NB4 (cell line): Measurements from ENCODE around the gene SGMS1.

ENCODE experiments used
- MYC ChIP-seq: IDR thresholded peaks from 2 replicates; pipeline ENCODE4 v1.6.1; 2011; ENCODE audit warnings: low read depth, low read length
- POLR2A ChIP-seq: IDR thresholded peaks from 2 replicates; pipeline ENCODE4 v1.6.1; 2011; ENCODE audit warnings: mild to moderate bottlenecking; ENCODE audit not compliant: insufficient read length; ENCODE audit errors: extremely low read depth
- TF ChIP-seq, protein P1 (sequence below): IDR thresholded peaks from one replicate; pipeline ENCODE4 v1.5.1; 2012; ENCODE audit warnings: low read depth, low read length
- TF ChIP-seq, protein P2 (sequence below): IDR thresholded peaks from 2 replicates; pipeline ENCODE4 v1.6.1; 2011; ENCODE audit warnings: low read depth, low read length

DNA sequence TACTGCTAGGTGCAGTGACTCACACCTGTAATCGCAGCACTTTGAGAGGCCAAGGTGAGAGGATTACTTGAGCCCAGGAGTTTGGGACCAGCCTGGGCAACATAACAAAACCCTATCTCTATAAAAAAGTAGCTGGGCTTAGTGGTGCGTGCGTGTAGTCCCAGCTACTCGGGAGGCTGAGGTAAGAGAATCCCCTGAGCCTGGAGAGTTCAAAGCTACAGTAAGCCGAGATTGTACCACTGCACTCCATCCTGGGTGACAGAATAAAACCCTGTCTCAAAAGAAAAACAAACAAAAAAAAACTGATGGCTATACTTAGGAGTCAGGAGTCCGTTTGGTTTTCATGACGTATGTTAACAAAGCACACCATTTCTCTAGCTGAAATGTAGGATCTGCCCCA, 2.9 kb downstream of the SGMS1 start:
- TF ChIP-seq, protein P1, sequence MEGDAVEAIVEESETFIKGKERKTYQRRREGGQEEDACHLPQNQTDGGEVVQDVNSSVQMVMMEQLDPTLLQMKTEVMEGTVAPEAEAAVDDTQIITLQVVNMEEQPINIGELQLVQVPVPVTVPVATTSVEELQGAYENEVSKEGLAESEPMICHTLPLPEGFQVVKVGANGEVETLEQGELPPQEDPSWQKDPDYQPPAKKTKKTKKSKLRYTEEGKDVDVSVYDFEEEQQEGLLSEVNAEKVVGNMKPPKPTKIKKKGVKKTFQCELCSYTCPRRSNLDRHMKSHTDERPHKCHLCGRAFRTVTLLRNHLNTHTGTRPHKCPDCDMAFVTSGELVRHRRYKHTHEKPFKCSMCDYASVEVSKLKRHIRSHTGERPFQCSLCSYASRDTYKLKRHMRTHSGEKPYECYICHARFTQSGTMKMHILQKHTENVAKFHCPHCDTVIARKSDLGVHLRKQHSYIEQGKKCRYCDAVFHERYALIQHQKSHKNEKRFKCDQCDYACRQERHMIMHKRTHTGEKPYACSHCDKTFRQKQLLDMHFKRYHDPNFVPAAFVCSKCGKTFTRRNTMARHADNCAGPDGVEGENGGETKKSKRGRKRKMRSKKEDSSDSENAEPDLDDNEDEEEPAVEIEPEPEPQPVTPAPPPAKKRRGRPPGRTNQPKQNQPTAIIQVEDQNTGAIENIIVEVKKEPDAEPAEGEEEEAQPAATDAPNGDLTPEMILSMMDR, result no peak
- TF ChIP-seq POLR2A (no peak), MYC (no peak)
- TF ChIP-seq, protein P2, sequence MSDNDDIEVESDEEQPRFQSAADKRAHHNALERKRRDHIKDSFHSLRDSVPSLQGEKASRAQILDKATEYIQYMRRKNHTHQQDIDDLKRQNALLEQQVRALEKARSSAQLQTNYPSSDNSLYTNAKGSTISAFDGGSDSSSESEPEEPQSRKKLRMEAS, result no peak
